Liver (tissue), 9 donors: ENCODE data around the gene DNAH10. TPM values are rescaled to one million over a fixed set of nuclear protein-coding genes. Genes with fewer than 3 reads are reported as not detected.

ENCODE experiments used
- DNase-seq: peaks from one replicate; pipeline ENCODE4 v3.0.0-alpha.2; 2017; ENCODE audit warnings: low spot score
- H3K27ac ChIP-seq, 2 donors: one replicate each; pipeline ENCODE4 v1.7.0; 2013; ENCODE audit warnings: inconsistent platforms in 2 of 2, low read length in 2 of 2, control low read depth in 1 of 2, low read depth in 1 of 2, mild to moderate bottlenecking in 1 of 2
- H3K27me3 ChIP-seq, 4 donors: one replicate each; pipeline versions ENCODE4 v1.6.1 to v1.7.0; 2013; ENCODE audit warnings: low read length in 3 of 4, inconsistent platforms in 1 of 4, mild to moderate bottlenecking in 1 of 4, moderate library complexity in 1 of 4; ENCODE audit not compliant: control insufficient read depth in 4 of 4, insufficient read depth in 4 of 4
- H3K36me3 ChIP-seq, 4 donors: one replicate each; pipeline versions ENCODE4 v1.6.1 to v1.7.0; 2013; ENCODE audit warnings: low read length in 3 of 4, mild to moderate bottlenecking in 3 of 4, low read depth in 1 of 4, moderate library complexity in 1 of 4; ENCODE audit not compliant: control insufficient read depth in 4 of 4, insufficient read depth in 3 of 4
- H3K4me1 ChIP-seq, 4 donors: one replicate each; pipeline versions ENCODE4 v1.6.1 to v1.7.0; 2013; ENCODE audit warnings: low read length in 3 of 4, mild to moderate bottlenecking in 3 of 4, moderate library complexity in 1 of 4; ENCODE audit not compliant: control insufficient read depth in 4 of 4, insufficient read depth in 4 of 4
- H3K4me3 ChIP-seq, 3 donors: one replicate each; pipeline versions ENCODE4 v1.6.1 to v1.7.0; 2013; ENCODE audit warnings: low read length in 3 of 3, control low read depth in 1 of 3, low read depth in 1 of 3, mild to moderate bottlenecking in 1 of 3
- H3K9ac ChIP-seq, 2 donors: one replicate each; pipeline ENCODE4 v1.7.0; 2013; ENCODE audit warnings: low read length in 2 of 2, mild to moderate bottlenecking in 2 of 2, moderate library complexity in 2 of 2, control low read depth in 1 of 2, low read depth in 1 of 2
- H3K9me3 ChIP-seq, 4 donors: one replicate each; pipeline versions ENCODE4 v1.6.1 to v1.7.0; 2013; ENCODE audit warnings: low read length in 3 of 4; ENCODE audit not compliant: control insufficient read depth in 4 of 4
- EGR1 ChIP-seq, 2 donors: IDR thresholded peaks; 2 replicates each; pipeline ENCODE4 v1.6.1; 2016 to 2018; ENCODE audit warnings: antibody characterized with exemption in 2 of 2, low read depth in 2 of 2
- FOXA1 ChIP-seq: IDR thresholded peaks from 2 replicates; pipeline ENCODE4 v1.6.1; 2016; ENCODE audit warnings: antibody characterized with exemption
- GABPA ChIP-seq, 2 donors: IDR thresholded peaks in 1 of 2; conservative IDR thresholded peaks in 1 of 2; 2 replicates each; pipeline ENCODE4 v1.6.1; 2016; ENCODE audit warnings: antibody characterized with exemption in 2 of 2, mild to moderate bottlenecking in 1 of 2, moderate library complexity in 1 of 2
- HNF4G ChIP-seq: IDR thresholded peaks from 2 replicates; pipeline ENCODE4 v1.6.1; 2016; ENCODE audit warnings: antibody characterized with exemption
- JUND ChIP-seq, 2 donors: IDR thresholded peaks; 2 replicates each; pipeline ENCODE4 v1.6.1; 2016; ENCODE audit warnings: antibody characterized with exemption in 2 of 2
- MAX ChIP-seq: IDR thresholded peaks from 2 replicates; pipeline ENCODE4 v1.6.1; 2016; ENCODE audit warnings: antibody characterized with exemption
- NR2F2 ChIP-seq: IDR thresholded peaks from 2 replicates; pipeline ENCODE4 v1.6.1; 2016; ENCODE audit warnings: antibody characterized with exemption
- RAD21 ChIP-seq, 2 donors: IDR thresholded peaks; 2 replicates each; pipeline ENCODE4 v1.6.1; 2016; ENCODE audit warnings: antibody characterized with exemption in 2 of 2, mild to moderate bottlenecking in 2 of 2
- RXRA ChIP-seq, 2 donors: IDR thresholded peaks; 2 replicates each; pipeline ENCODE4 v1.6.1; 2017 to 2018; ENCODE audit warnings: antibody characterized with exemption in 2 of 2, mild to moderate bottlenecking in 1 of 2
- SP1 ChIP-seq: IDR thresholded peaks from 2 replicates; pipeline ENCODE4 v1.6.1; 2018; ENCODE audit warnings: antibody characterized with exemption, mild to moderate bottlenecking
- TAF1 ChIP-seq: conservative IDR thresholded peaks from 2 replicates; pipeline ENCODE4 v1.6.1; 2016; ENCODE audit warnings: antibody characterized with exemption, mild to moderate bottlenecking
- YY1 ChIP-seq: IDR thresholded peaks from 2 replicates; pipeline ENCODE4 v1.6.1; 2016; ENCODE audit warnings: antibody characterized with exemption, mild to moderate bottlenecking
- ZBTB33 ChIP-seq: IDR thresholded peaks from 2 replicates; pipeline ENCODE4 v1.6.1; 2016; ENCODE audit warnings: antibody characterized with exemption
- WGBS: extraction: QIAGEN DNeasy Blood & Tissue Kit; methylation state at CpG from one replicate; pipeline ENCODE4 v1.1.7; 2013; 5-methylcytosine and 5-hydroxymethylcytosine counted together
- polyA plus RNA-seq, 2 donors: library from polyadenylated mRNA; stranded (reverse) in 1 of 2; unstranded in 1 of 2; fragments of 200-250 nt in 1 of 2; fragments of >200 nt in 1 of 2; fragmentation: Nextera tagmentation in 1 of 2; extraction: Ambion mirVana in 1 of 2; gene quantifications; one replicate each; pipeline versions ENCODE4 v1.2.1 to v1.2.3, GENCODE V29; 2013 to 2015
- total RNA-seq, 2 donors: library from RNA; depleted of rRNA; stranded (reverse); fragments of >200 nt; gene quantifications; one replicate each; pipeline ENCODE4 v1.2.3, GENCODE V29; 2014
- TF ChIP-seq, protein P1 (sequence below): fragments of 150-350 bp; IDR thresholded peaks from 2 replicates; pipeline ENCODE4 v1.5.1; 2017; ENCODE audit warnings: improper control_type of control experiment, low read depth, low read length; ENCODE audit not compliant: missing input control
- TF ChIP-seq, protein P2 (sequence below): IDR thresholded peaks from 2 replicates; pipeline ENCODE4 v1.6.1; 2016; ENCODE audit warnings: antibody characterized with exemption, mild to moderate bottlenecking
- donor health status: healthy.
- donor health status: healthy.
- donor health status: healthy.
- donor health status: healthy.
- donor health status: healthy.

Gene DNAH10
- total and polyA plus RNA-seq, 4 donors, result 0.05 to 0.47 (median 0.07) TPM

DNA sequence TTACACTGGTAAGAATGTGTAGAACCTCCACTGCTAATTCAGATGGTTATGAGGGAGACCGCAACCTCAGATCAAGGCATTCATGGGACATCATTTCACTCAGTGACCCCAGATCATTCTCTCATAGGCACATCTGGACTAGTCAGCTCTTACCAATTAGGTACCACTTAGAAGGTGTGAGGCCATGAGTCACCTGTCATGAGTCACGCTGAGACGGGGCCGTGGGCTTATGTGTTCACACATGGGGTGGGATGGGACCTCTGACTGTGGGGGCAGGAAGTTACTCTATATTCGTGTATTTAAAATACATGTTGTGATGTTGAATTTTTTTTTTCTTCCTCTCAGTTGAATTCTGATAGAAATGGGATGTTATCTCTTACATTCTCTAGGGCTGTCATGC is 154.6 kb downstream of the DNAH10 start:
- Histone ChIP-seq H3K4me3 (no peak overlapping the region), H3K9ac (no peak overlapping the region), H3K27ac (no peak overlapping the region), H3K27me3 (no peaks in the 10 kb centered on the region), H3K4me1 (no peaks in the 10 kb centered on the region), H3K36me3 (no peaks in the 10 kb centered on the region), H3K9me3 (no peaks in the 10 kb centered on the region)
- no peak for DNase-seq
- WGBS, result 77% methylated on average over 5 of the region's 5 CpGs
- no peak for TF ChIP-seq TAF1
- TF ChIP-seq JUND (IDR thresholded peaks at IDR 0.05), result no peak
- TF ChIP-seq NR2F2, result no peak
- no peak for TF ChIP-seq YY1
- no peak for TF ChIP-seq GABPA (IDR thresholded peaks at IDR 0.05 in 1 of 2, conservative IDR thresholded peaks at IDR 0.05 in 1 of 2)
- no peak for TF ChIP-seq RXRA (IDR thresholded peaks at IDR 0.05)
- TF ChIP-seq EGR1 (IDR thresholded peaks at IDR 0.05; ENCODE audit: low read depth in 2 of 2), result no peak
- TF ChIP-seq, protein P1, sequence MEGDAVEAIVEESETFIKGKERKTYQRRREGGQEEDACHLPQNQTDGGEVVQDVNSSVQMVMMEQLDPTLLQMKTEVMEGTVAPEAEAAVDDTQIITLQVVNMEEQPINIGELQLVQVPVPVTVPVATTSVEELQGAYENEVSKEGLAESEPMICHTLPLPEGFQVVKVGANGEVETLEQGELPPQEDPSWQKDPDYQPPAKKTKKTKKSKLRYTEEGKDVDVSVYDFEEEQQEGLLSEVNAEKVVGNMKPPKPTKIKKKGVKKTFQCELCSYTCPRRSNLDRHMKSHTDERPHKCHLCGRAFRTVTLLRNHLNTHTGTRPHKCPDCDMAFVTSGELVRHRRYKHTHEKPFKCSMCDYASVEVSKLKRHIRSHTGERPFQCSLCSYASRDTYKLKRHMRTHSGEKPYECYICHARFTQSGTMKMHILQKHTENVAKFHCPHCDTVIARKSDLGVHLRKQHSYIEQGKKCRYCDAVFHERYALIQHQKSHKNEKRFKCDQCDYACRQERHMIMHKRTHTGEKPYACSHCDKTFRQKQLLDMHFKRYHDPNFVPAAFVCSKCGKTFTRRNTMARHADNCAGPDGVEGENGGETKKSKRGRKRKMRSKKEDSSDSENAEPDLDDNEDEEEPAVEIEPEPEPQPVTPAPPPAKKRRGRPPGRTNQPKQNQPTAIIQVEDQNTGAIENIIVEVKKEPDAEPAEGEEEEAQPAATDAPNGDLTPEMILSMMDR, result no peak
- TF ChIP-seq HNF4G, result no peak
- no peak for TF ChIP-seq SP1
- TF ChIP-seq FOXA1, result no peak
- no peak for TF ChIP-seq RAD21 (IDR thresholded peaks at IDR 0.05)

DNA sequence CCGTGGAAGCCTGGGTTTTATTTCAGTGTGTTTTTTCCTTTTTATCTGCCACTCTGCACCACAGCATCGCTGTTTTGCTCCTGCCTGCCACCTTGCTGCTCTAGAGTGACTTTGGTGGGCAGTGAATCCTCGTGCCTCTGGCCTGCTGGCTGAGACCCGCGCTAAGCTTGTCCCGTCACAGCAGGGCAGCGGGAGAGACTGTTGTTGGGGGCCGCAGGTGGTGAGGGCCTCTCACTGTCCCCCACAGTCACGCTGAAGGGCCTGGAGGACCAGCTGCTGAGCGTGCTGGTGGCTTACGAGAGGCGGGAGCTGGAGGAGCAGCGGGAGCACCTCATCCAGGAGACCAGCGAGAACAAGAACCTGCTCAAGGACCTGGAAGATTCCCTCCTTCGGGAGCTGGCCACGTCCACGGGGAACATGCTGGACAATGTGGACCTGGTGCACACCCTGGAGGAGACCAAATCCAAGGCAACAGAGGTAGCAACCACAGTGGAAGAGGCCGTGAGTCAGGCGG is 155.3 kb downstream of the DNAH10 start:
- 90% methylated on average over 19 of the region's 19 CpGs for WGBS
- no peak overlapping the region for H3K27ac ChIP-seq
- H3K9me3 ChIP-seq, result no peaks in the 10 kb centered on the region
- no peak overlapping the region for H3K4me3 ChIP-seq
- no peak for DNase-seq
- no peaks in the 10 kb centered on the region for H3K27me3 ChIP-seq
- no peaks in the 10 kb centered on the region for H3K4me1 ChIP-seq
- no peak overlapping the region for H3K9ac ChIP-seq
- no peak for TF ChIP-seq JUND (IDR thresholded peaks at IDR 0.05)
- TF ChIP-seq, protein P1, result no peak
- TF ChIP-seq, protein P2, sequence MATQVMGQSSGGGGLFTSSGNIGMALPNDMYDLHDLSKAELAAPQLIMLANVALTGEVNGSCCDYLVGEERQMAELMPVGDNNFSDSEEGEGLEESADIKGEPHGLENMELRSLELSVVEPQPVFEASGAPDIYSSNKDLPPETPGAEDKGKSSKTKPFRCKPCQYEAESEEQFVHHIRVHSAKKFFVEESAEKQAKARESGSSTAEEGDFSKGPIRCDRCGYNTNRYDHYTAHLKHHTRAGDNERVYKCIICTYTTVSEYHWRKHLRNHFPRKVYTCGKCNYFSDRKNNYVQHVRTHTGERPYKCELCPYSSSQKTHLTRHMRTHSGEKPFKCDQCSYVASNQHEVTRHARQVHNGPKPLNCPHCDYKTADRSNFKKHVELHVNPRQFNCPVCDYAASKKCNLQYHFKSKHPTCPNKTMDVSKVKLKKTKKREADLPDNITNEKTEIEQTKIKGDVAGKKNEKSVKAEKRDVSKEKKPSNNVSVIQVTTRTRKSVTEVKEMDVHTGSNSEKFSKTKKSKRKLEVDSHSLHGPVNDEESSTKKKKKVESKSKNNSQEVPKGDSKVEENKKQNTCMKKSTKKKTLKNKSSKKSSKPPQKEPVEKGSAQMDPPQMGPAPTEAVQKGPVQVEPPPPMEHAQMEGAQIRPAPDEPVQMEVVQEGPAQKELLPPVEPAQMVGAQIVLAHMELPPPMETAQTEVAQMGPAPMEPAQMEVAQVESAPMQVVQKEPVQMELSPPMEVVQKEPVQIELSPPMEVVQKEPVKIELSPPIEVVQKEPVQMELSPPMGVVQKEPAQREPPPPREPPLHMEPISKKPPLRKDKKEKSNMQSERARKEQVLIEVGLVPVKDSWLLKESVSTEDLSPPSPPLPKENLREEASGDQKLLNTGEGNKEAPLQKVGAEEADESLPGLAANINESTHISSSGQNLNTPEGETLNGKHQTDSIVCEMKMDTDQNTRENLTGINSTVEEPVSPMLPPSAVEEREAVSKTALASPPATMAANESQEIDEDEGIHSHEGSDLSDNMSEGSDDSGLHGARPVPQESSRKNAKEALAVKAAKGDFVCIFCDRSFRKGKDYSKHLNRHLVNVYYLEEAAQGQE, result no peak
- no peak for TF ChIP-seq RXRA (IDR thresholded peaks at IDR 0.05)
- no peak for TF ChIP-seq MAX
- TF ChIP-seq TAF1, result no peak
- TF ChIP-seq SP1, result no peak
- no peak for TF ChIP-seq HNF4G
- TF ChIP-seq ZBTB33, result no peak
- H3K36me3 ChIP-seq, result no peaks in the 10 kb centered on the region
